ENCODE results near the gene ZNF564.
"Not testable (repeated sequence)": the region's sequence is repeated elsewhere in the genome, so short reads cannot be mapped to it uniquely, and the experiment has no call there.

Gene ZNF564

DNA sequence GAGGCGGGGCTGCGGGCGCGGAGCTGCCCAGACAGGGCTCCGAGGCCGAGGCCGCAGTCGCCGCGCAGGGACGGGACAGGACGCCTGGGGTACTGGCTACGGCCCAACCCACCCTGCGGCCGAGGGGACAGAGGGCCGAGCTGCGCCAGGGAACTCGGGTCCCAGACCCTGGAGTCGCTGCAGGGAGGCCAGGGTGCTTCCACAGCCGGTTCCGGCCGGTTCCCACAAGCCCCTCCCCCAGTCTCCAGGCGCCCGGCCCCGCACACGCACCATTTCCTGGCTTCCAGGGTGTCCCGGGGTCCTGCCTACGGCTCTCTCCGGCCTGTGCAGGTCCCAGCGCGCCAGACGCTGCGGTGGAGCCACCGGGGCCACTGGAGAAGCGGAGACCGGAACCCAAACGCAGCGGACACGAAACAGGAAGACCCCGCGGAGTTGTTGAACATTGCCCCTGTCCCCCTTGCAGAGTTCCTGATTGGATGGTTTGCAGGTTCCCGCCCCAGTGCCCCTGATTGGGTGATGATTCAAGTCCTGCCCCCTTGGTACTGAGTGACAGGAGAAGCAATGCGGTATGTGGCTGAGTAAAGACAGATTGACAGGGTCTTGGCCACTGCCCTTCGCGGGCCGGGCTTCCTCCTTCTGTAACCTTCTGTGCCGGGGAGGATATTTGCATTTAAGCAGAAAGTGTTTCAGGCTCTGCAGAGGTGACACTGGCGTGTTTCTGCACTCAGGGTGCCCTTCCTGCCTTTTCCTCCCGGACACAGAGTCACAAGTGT is at the start of gene ZNF564:
Gene ZNF564, minus strand, starts transcription at position 423 of the 773 bp plus-strand sequence. Its CDS starts 150 bp downstream, at position 273.
- peak; percentile 86 to 91 for DNase-seq (ENCODE audit: low read depth in 2 of 2)

DNA sequence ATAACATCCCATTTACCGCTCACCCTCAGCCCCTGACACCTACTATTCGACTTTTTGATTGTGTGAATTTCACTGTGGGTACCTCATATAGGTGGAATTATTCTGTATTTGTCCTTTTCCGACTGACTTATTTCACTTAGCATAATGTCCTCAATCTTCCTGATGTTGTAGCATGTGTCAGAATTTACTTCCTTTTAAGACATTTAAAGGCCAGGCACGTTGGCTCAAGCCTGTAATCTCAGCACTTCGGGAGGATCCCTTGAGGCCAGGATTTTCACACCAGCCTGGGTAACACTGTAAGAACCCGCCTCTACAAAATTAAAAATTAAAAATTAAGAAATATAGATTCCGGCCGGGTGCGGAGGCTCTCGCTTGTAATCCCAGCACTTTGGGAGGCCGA is 46.3 kb upstream of the ZNF564 start:
- DNase-seq (ENCODE audit: low read depth in 2 of 2): no peak

DNA sequence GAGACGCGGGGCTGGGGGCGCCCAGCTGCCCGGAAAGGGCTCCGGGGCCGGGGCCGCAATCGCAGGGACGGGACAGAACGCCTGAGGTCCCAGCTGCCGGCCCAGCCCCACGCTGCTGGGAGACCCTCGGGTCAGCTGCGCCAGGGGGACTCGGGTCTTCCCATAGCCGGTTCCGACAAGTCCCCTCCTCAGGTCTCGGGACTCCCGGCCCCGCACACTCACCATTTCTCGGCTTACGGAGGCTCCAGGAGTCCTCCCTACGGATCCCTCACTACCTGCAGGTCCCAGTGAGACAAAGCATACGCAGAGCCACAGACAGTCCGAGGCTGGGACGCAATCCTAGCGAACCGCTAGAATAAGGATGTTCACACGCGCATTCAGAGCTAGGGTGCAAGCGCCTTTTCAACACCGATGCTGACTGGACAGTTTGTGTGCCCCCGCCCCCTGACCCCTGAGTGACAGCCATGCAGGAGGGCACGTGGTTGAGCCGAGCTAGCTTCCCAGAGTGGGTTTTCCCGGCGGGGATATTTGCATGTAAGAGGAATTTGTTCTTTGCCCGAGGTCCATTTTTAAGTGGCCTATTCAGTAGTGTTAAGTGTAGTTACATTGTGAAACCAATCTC is 45.8 kb upstream of the ZNF564 start:
- DNase-seq (ENCODE audit: low read depth in 2 of 2): no peak

DNA sequence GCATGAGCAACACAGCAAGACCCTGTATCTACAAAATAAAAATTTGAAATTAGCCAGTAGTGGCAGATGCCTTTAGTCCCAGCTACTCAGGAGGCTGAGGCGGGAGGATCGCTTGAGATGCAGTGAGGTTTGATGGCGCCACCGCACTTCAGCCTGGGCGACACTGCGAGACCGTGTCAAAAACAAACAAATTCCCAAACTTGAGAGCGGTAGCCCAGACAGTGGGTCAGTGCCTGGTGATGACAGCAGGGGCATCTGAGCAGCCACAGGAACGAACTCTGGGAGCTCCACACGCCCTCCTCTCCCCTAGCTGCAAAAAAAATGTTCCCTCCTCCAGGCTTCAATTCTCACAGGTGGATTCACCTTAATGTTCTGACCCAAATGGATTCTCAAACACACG is 45.2 kb upstream of the ZNF564 start:
- DNase-seq (ENCODE audit: low read depth in 2 of 2): no peak

DNA sequence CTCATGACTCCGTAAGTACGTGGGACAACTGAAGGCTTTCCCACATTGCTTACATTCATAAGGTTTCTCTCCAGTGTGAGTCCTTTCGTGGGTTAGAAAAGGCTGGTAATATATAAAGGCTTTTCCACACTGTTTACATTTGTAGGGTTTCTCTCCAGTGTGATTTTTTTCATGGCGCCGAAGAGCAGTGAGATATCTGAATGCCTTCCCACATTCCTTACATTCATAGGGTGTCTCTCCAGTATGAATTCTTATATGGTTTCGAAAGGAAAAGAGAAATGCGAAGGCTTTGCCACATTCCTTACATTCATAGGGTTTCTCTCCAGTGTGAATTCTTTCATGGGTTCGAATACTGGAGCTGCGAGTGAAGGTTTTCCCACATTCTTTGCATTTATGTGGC is 29.8 kb upstream of the ZNF564 start:
- DNase-seq (ENCODE audit: low read depth in 2 of 2): no peak

DNA sequence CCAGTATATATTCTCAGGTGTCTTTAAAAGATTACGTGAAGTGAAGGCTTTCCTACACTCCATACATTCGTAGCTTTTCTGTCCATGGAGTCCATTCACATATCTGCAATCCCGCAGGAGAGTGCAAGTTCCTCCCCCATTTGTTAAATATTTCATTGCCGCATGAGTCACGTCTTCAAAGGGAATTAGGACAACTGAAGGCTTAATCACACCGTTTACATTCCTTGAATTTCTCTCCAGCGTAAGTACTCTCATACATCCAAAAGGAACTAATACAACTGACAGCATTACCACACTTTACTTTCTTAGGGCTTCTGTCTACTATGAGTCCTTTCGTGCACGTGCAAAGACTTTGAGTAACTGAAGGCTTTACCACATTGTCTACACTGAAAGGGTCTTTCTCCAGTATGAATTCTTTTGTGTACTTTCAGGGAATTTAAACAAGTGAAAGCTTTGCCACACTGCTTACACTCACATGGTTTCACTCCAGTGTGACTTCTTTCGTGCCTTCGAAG is 29.0 kb upstream of the ZNF564 start:
- DNase-seq (ENCODE audit: low read depth in 2 of 2): no peak

DNA sequence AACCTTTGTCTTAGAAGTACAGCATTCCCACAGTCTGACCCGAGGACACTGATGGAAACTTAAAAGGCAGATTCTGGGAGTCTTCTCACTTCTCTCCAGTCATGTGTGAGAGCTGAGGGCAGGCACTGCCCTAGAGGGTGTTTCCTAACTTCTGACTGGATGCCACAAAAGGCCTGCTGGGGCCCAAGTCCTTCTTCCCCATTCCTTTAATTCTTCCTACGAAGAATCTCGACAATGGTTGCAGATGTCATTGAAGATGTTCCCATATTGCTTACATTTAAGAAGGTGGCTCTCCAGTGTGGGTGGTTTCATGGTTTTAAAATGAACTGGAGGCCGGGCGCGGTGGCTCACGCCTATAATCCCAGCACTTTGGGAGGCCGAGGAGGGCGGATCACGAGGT is 27.4 kb upstream of the ZNF564 start:
- no peak for DNase-seq (ENCODE audit: low read depth in 2 of 2)

DNA sequence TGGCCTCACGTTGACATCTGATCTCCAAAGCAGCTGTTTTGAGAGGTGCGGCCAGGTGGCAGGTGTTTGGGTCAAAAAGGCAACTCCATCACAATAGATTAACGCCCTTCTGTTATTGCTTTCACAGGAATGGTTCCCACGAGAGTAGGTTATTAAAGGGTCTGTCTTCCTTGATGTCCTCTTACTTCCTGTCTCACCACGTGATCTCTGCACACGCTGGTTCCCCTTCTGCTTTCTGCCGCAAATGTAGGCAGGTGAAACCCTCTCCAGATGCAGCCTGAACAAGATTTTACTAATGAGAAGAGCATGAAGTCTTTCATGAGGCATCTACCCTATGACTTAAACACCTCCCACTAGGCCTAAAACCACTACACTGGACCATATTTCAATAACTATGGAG is 22.8 kb upstream of the ZNF564 start:
- DNase-seq (ENCODE audit: low read depth in 2 of 2): no peak

DNA sequence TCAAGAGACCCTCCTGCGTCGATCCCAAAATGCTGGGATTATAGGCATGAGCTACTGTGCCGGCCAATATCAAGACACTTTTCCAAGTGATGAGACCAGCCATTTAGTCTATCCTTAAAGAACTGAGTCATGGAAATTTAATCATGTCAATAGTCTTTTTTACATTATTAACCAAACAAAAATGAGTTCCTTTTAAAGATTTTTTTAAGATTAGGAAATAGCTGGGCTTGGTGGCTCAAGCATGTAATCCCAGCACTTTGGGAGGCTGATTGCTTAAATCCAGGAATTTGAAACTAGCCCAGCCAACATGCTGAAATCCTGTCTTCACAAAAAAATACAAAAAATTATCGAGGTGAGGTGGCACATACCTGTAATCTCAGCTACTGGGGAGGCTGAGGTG is 16.7 kb upstream of the ZNF564 start:
- no peak for DNase-seq (ENCODE audit: low read depth in 2 of 2)

DNA sequence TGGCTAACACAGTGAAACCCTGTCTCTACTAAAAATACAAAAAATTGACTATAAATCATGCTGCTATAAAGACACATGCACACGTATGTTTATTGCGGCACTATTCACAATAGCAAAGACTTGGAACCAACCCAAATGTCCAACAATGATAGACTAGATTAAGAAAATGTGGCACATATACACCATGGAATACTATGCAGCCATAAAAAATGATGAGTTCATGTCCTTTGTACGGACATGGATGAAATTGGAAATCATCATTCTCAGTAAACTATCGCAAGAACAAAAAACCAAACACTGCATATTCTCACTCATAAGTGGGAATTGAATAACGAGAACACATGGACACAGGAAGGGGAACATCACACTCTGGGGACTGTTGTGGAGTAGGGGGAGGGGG is 15.1 kb upstream of the ZNF564 start:
- DNase-seq (ENCODE audit: low read depth in 2 of 2): not testable (repeated sequence)

DNA sequence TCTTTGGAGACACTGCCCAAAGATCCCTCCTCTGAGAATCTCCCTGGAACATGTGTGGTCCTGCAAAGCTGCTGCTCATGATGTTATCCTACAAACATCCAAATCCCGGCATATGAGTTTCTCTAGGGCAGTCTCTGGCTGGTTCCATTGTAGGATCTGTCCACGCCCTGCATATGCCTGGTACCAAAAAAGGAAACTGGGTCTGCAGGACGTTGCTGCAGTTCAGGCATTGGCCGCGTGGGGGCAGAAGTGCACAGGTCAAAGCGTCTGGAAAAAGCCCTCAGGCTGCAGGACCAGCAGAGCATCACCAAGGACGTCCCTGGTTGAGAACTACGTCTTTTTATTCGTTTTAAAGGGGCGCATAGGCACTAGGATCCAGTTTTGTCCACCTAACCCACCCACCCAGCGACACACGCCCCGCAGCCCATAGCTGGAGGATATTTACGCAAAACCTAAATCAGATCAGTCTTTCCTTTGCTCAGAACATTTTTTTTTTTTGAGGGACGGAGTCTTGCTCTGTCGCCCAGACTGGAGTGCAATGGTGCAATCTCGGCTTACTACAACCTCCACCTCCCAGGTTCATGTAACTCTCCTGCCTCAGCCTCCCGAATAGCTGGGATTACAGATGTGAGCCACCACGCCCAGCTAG is 12.9 kb upstream of the ZNF564 start:
- DNase-seq (ENCODE audit: low read depth in 2 of 2): peak; percentile 79 to 84

DNA sequence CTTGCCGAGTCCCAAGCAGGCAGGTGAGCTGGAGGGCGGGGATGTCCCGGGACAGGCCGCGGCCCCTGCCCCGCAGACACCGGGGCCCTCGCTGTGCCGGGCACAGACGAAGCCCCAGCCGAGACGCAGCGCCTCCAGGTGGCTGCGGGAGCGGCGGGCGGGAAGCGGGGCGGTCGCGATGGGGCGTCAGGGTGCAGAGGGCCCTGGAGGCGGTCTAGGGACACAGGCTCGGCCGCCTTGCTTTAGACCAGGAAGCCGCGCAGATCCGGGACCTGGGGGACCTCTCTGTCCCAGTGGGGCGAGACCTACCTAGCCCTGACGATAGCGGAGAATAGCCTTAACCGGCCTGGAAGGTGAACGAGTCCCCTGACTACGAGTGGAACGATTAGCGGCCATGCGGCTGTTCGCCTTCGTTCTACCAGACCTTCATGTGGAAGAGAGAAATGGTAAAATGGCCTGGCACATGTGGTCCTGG is 4.2 kb upstream of the ZNF564 start:
- no peak for DNase-seq (ENCODE audit: low read depth in 2 of 2)

DNA sequence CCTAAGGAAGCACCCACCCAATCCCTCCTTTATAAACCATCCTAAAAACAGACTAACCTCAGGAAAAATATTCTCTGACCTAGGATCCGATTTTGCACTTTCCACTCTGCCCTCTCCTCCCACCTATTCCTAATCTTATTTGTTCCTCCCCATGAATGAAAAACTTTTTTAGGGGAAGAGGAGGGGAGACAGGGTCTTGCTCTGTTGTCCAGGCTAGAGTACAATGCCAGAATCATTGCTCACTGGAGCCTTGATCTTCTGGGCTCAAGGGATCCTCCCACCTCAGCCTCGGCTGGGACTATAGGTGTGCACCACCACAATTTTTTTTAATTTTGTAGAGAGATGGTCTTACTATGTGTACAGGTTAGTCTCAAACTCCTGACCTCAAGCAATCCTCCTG is 4.4 kb downstream of the ZNF564 start:
- DNase-seq (ENCODE audit: low read depth in 2 of 2): no peak

DNA sequence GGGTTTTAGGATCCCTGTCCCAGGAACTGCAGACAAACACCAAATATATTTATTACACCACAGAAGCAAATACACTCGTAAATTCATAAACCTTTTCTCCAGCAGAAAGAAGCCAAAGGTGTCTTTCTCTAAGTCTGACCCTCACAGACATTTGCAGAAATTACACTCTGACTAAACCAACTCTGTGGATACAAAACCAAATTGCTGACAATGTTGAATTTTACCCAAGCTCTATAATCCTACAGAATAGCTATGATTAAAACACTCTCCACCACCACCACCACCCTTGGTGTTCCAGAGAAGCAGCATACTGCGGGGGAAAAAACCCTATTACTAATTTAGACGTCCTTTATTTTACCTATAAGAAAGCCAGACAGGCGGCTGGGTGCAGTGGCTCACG is 5.2 kb downstream of the ZNF564 start:
- no peak for DNase-seq (ENCODE audit: low read depth in 2 of 2)

DNA sequence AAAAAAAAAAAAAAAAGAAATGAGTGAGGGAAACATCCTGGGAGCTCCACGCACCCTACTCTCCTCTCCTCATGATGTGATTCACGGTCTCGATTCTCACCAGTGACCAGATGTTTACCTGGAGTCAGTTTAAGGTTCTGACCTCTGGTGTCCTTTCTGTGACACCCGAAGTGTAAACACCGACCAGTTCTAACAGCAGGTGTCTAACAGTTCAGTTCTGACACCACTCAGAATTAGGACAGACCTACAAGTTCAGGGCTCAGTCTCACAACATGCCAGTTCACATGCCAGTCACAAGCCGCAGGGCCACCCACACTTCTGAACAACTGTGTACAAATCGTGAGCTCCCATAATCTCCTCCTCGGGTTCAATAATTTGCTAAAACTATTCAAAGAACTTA is 6.0 kb downstream of the ZNF564 start:
- DNase-seq (ENCODE audit: low read depth in 2 of 2): no peak

DNA sequence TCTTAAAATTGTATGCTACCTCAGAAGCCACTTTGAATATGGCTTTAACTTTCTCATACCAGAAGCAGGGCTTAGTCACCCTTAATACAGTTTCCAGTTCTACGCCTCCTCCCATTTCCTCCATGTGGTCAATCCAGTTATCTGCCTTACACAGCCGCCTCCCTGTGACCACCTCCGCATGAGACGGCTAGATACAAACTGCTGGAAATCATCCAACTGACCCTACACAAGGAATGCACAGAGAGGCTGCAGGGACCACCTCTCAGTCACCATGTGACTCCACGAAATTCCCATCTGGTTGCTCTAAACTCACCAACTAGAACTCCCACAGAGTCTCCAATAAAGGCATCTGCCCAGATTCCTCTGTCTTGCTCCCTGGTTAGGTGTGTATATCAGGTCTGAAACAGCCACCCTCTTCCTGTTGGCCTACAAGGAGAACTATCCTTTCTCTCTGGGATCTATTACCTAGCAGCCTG is 6.8 kb downstream of the ZNF564 start:
- no peak for DNase-seq (ENCODE audit: low read depth in 2 of 2)

DNA sequence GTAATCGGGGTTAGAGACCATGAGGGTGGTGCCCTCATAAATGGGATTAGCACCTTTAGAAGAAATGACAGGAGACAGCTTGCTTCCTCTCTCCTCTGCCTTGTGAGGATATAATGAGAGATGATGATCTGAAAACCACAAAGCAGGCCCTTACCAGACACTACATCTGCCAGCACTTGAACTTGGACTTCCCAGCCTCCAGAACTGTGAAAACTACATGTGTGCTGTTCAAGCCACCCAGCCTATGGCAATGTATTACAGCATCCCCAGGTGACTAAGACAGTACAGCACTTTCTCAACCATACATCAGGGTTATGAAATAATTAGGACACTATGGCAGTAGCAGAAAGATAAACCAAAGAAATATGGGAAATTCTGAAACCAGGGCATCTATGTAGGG is 7.4 kb downstream of the ZNF564 start:
- no peak for DNase-seq (ENCODE audit: low read depth in 2 of 2)

DNA sequence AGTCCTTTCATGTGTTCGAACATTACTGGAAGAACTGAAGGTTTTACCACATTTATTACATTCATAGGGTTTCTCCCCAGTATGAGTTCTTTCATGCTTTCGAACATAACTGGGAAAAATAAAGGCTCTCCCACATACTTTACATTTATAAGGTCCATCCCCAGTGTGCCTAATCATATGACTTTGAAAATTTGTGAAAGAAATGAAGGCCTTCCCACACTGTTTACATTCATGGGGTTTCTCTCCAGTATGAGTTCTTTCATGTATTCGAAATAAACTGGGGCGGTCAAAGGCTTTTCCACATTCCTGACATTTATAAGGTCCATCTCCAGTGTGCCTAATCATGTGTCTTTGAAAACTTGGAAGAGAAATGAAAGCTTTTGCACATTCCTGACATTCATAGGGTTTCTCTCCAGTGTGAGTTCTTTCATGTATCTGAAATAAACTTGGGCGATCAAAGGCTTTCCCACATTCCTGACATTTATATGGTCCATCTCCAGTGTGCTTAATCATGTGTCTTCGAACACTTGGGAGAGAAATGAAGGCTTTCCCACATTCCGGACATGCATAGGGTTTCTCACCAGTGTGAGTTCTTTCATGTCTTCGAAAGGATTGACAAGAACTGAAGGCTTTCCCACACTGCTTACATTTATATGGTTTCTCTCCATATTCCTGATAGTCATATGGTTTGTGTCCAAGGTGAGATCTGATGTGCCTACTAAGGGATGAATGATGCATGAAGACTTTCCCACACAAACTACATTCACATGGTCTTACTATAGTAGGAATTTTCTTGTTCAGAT is 24.0 kb downstream of the ZNF564 start:
- DNase-seq (ENCODE audit: low read depth in 2 of 2): no peak

DNA sequence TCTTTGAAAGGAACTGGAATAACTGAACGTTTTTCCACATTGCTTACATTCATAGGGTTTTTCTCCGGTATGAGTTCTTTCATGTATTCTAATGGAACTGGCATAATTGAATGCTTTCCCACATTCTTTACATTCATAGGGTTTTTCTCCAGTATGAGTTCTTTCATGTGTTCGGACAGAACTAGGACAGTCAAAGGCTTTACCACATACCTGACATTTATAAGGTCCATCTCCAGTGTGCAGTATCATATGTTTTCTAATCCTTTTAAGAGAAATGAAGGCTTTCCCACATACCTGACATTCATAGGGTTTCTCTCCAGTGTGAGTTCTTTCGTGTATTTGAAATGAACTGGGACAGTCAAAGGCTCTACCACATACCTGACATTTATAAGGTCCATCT is 24.7 kb downstream of the ZNF564 start:
- DNase-seq (ENCODE audit: low read depth in 2 of 2): no peak

DNA sequence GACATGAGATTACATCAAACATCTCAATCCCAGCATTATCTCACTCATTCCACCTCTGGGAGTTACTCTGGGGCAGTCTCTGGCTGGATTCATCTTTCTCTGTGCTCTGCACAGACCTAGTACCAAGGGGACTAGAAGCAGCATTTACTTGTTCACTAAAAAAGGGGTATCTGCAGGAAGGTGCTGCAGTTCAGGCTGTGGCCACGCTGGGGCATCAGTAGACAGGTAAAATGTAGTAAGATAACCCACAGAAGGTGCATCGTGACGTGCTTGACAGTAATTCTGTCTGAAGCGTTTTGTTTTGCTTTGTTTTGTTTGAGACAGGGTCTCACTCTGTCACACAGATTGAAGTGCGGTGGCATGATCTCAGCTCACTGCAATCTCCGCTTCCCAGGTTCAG is 29.3 kb downstream of the ZNF564 start:
- DNase-seq (ENCODE audit: low read depth in 2 of 2): no peak

DNA sequence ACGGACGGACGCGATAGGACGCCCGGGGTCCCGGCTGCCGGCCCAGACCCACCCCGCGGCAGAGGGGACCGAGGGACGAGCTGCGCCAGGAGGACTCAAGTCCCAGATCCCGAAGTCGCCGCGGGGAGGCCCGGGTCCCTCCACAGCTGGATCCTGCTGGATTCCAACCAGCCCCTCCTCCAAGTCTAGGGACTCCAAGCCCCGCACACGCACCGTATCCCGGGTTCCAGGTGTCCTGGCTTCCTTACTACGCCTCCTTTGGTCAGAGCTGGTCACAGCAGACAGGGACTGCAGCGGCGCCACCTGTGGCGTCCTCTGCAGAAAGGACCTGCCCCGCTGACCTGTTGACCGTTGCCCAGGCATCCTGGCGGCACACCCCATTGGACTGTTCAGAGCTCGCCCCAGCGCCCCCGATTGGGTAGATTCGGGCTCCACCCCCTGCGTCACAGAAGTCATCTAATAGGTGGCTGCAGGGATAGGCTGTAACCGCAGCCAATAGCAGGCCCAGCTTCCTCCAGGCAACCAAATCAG is 37.7 kb downstream of the ZNF564 start:
- DNase-seq (ENCODE audit: low read depth in 2 of 2): no peak

DNA sequence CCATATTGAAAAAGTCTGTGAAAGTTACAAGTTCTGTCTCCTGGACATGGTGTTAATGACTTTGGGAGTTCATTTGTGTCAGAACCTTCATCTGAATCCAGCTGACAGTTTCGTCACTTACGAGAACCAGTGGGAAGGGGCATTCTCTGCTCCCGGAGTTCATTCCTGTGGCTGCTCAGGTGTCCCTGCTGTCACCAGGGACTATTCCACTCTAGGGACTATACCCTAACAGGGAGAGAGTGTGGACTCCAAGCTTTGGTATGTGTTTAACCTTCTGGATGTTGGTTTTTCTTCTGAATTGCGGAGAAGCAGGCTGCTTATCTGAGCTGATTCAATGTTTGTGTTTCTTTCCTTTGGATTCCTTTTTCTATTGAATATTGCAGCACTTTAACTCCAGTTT is 54.2 kb downstream of the ZNF564 start:
- no peak for DNase-seq (ENCODE audit: low read depth in 2 of 2)
